A673 (cell line): ENCODE results near the gene KANK3.
"Not testable (repeated sequence)": the region's sequence is repeated elsewhere in the genome, so short reads cannot be mapped to it uniquely, and the experiment has no call there.

Source experiments
- EZH2 ChIP-seq: fragments of 200-600 bp; sonication (generic); IDR thresholded peaks from 2 replicates; pipeline ENCODE4 v1.6.1; 2017; ENCODE audit warnings: borderline replicate concordance, low read depth, mild to moderate bottlenecking, mixed read lengths, antibody characterized with exemption, low read length; ENCODE audit not compliant: poor library complexity, severe bottlenecking
- TF ChIP-seq, protein P1 (sequence below): fragments of 300-800, 200-600 bp; sonication (generic); conservative IDR thresholded peaks from 2 replicates; pipeline ENCODE4 v1.5.1; 2017; ENCODE audit warnings: low read depth, mild to moderate bottlenecking, antibody characterized with exemption, low read length, moderate library complexity, mixed read lengths

DNA sequence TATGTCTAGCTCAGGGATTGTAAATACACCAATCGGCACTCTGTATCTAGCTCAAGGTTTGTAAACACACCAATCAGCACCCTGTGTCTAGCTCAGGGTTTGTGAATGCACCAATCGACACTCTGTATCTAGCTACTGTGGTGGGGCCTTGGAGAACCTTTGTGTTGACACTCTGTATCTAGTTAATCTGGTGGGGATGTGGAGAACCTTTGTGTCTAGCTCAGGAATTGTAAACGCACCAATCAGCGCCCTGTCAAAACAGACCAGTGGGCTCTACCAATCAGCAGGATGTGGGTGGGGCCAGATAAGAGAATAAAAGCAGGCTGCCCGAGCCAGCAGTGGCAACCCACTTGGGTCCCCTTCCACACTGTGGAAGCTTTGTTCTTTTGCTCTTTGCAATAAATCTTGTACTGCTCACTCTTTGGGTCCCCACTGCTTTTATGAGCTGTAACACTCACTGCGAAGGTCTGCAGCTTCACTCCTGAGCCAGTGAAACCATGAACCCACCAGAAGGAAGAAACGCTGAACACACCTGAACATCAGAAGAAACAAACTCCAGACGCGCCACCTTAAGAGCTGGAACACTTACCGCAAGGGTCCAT is 33.4 kb upstream of the KANK3 start:
- TF ChIP-seq, protein P1, sequence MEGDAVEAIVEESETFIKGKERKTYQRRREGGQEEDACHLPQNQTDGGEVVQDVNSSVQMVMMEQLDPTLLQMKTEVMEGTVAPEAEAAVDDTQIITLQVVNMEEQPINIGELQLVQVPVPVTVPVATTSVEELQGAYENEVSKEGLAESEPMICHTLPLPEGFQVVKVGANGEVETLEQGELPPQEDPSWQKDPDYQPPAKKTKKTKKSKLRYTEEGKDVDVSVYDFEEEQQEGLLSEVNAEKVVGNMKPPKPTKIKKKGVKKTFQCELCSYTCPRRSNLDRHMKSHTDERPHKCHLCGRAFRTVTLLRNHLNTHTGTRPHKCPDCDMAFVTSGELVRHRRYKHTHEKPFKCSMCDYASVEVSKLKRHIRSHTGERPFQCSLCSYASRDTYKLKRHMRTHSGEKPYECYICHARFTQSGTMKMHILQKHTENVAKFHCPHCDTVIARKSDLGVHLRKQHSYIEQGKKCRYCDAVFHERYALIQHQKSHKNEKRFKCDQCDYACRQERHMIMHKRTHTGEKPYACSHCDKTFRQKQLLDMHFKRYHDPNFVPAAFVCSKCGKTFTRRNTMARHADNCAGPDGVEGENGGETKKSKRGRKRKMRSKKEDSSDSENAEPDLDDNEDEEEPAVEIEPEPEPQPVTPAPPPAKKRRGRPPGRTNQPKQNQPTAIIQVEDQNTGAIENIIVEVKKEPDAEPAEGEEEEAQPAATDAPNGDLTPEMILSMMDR = not testable (repeated sequence)
- TF ChIP-seq EZH2 = not testable (repeated sequence)
